Activated gamma-delta T cell treated with anti-CD3 and anti-CD28 coated beads, Interleukin-2, amount 50 U/mL, for 16 hours (primary cell): ENCODE data around the gene MRPL9.

ENCODE experiments used
- DNase-seq: peaks from one replicate; pipeline ENCODE4 v3.0.0-alpha.2; 2020; ENCODE audit warnings: low read depth

MRPL9 gene

DNA sequence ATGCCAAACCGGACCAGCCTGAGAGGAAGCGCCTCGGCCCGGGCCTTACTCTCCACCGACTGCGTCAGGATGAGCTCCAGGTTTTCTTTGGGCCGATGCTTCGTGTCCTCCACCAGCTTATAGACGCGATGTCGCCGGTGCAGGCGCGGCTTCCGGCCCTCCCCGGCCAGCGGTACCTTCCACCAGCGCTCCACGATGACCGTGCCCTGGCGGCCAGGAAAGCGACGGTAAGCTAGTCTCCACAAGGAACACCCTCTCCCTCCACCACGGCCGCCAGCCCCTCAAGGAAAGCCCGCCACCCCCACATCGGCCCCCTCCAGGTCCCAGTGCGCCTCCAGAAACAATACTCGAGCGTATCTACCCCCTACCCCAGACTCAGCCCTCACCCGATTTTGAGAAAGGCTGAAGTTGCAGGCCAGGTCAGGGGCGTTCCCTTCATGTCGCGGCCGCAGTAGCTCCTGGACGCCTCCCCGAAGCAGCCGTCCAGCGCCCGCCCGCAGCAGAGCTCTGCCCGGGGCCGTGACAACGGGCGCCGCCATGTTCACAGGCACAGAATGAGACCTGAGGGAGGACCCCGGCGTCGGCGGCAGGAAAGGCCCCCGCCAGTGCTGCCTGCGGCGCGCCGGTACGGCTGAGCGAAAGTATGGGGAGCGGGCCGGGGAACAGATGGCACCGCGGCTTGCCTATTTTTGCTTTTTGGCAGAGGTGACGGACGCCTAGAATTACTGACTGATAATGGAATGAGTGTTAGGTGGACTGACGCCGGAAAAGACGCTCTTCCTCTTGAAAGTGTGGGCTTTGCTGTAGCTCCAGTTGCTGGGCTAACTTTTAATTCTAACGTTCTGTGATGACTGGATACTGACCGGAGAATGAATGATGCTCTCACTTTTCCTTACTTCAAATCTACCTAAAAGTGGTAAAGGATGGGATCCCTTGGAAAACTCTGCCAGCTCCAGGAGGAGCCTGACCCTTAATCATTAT lies at the start of gene MRPL9:
Gene MRPL9 (minus strand): TSS at position 556 of the 981 bp plus-strand sequence. CDS start 17 bp downstream, at position 539.
- DNase-seq: peak; percentile 76

DNA sequence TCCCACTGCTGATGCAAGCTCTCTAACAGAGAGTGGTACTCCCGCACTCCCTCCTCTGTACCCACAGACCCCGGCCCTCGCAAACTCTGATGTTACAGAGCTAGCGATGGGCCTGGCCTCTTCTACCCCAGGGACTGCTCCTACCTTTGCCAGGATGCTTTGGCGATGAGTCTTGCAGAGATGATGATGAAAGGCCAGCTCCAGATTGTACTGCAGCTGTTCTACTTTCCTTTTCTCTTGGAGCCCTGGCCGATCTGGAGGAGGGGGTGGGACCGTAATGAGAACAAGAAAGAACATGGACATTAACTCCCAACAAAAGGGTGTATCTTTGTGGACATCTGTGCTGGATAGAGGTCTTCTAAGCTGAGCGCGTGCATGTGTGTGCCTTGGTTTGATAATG lies 47.9 kb upstream of the MRPL9 start:
- DNase-seq: no peak

DNA sequence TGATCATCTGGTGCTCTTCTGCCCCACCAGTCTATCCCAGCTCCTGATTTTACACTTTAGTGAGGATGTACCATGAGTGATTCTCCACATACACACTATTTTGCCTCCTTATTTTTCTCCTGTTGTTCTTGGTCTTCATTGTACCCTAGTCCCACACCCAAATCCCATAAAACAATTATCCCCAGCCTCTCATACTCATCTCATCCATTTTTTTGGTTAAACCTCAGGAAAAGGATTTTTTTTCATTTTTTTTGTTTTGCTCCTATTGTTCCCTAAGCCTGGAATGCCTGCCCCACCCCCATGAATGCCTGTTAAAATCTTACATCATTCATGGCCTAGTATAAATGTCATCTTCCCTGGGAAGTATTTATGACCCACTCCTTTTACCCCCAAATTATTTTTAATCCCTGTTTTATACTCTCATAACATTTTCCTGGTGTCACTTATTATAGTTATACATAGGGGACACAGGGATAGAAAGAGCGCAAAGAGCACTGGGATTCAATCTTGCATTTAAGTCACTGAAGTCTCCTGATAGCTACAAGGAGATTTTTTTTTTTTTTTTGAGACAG lies 46.8 kb upstream of the MRPL9 start:
- DNase-seq: no peak

- no peak for DNase-seq
These were observed 46.1 kb upstream of the MRPL9 start for GRCh38 chr1:151809290-151809984.

DNA sequence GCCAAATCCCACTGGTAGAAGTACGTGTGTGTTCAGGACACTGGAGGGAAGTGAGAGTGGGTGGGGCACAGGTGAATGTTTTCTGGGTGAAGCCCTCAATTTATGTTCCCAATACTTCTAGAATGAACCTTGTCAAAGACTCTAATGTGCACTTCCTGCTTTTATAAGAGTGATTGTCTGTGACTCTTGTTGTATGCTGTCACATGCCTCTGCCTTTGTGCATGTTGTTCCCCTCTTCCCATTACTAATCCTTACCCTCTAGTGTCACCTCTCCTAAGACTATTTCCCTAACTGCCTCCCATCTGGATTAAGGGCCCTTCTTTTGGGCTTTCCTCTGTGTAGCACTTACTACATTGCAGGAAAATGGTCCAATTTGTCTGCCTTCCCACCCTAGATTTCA lies 44.5 kb upstream of the MRPL9 start:
- no peak for DNase-seq

GRCh38 chr1:151807131-151807530 lies 43.8 kb upstream of the MRPL9 start:
- no peak for DNase-seq

- no peak for DNase-seq
These were observed 42.9 kb upstream of the MRPL9 start for GRCh38 chr1:151806170-151806569.

DNA sequence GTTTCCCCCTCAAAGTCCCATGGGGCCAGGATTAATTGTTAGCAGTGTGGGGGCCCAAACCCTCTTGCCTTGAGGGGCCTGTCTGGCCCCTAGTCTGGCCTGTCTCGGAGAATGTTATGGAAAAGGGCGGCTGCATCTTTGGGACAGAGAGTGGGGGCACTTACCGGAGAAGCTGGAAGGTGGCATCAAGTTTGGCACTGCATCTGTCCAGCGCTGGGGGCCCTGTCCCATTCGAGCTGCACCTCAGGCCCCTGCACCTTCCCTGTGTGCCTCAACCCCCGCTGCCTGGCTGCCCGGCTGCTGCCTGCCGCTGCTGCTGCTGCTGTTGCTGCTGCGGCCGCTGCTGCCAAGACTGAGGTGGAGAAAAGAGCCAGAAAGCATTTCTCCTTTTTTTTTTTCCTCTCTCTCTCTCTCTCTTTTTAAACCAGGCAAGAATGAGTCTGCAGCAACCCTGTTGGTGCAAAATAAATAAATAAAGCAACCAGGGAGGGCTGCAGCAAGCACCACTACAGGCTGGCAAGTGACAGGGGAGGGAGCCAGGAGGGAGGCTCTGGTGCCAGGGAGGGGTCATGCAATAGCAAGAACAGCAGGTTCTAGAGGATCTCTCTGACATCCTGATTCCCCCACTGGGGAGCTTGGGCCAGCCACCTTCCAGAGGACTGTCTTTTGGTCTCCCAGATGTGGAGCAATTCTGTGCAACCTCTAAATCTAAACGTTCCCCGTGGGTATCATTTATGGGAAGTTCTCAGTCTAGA lies 41.9 kb upstream of the MRPL9 start, which contains the start of gene LINGO4:
Gene LINGO4 (minus strand): TSS at position 354 of the 755 bp plus-strand sequence. CDS start 2,715 bp downstream, outside the sequence.
- DNase-seq: no peak

DNA sequence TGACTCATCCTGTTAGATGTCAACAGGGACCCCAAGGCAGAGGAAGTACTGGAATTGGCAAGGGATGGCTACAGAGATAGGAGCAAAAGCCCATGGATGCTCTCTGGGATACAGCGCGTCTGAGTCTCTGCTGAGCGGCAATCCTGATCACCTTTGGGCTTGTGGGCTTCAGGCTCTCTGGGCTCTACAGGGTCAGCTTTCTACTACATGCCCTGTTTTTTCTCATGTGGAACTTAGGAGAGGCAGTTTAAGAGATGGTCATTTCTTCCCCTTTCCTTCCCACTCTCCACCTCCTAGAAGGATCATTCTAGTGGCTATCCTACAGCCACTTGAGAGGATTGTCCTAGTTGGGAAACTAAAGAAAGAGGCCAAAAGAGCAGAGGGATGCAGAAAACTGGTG lies 40.6 kb upstream of the MRPL9 start:
- DNase-seq: no peak

GRCh38 chr1:151803164-151803563 lies 39.9 kb upstream of the MRPL9 start:
- no peak for DNase-seq

DNA sequence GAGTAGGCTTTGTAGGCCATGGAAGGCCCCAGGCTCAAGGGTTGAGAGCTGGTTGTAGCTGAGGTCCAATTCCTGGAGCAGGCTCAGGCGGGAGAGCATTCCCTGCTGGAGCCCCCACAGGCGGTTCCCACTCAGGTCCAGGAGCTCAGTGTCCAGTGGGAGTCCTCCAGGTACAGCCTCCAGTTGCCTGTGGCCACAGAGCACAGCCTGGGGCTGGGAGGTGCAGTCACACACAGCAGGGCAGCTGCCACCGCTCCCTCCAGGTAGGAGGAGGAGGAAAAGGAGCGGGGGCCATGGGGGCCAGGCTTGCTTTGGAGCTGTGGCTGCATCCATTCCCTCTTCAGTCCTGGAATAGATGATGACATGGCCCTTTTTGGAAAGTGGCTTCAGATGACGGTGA lies 39.1 kb upstream of the MRPL9 start:
- no peak for DNase-seq

- no peak for DNase-seq
These were observed 38.5 kb upstream of the MRPL9 start for GRCh38 chr1:151801846-151802245.

DNA sequence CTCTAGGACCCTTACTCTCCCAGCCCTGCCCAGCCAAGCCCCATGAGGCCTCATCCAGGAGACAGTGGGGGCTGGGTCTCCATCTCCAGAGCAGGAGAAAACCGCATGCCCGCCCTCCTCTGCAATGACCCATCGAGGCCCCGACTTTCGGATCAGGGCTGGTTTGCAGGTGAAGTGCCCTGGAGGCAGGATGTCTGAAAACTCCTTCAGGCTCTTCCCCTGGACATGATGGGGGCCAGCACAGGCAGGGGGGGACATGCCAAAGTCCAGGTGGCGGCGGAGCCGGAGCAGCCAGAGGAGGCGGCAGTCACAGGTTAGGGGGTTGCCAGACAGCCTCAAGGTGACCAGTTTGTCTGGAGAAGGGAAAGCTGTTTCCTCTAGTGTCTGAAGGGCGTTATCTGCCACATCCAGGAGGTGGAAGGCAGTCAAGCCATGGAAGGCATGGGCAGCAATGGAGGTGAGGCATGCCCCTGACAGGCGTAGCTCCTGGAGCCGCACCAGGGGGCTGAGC lies 38.1 kb upstream of the MRPL9 start:
- DNase-seq: no peak

GRCh38 chr1:151800830-151801229 lies 37.5 kb upstream of the MRPL9 start:
- DNase-seq: no peak

DNA sequence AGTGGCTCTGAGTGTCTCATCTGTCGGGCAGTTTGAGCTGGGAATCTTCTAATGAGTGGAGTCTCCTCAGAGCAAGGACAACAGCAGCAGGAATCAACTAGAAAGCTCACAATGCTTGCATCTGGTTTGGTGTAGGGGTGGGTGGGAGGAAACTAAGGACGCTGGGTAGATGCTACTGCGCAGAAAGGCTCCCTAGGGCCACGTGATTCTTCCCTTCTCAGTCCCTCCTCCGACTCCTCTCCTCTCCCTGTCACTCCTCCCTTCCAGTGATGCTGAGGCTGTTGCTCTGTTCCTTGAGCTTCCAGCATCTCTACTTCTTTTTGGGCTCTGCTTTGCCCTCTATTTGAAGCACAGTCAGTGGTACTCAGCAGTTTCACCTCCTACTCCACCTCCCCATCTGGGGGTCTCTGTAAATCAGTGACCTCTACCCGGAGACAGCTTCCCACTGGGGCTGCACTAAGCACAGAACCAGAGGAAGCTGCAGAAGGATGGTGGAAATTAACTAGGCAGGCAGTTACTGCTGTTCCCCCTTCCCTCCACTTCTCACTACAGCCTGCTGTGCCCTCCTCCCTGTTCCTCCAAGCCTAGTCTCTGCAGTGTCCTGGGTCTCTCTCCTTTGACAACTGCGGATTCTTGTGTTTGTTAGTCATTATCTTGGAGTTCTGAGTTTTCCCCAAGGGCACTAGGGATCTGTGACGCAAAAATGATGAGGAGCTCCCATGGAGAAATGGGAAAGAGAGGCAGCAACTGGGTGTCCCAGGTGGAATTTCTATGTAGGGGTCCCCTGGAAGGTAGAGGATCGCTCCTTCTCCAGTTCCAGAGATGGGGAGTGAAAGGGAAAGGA lies 36.1 kb upstream of the MRPL9 start:
- DNase-seq: no peak

- DNase-seq: no peak
These were observed 35.3 kb upstream of the MRPL9 start for GRCh38 chr1:151798571-151798970.

DNA sequence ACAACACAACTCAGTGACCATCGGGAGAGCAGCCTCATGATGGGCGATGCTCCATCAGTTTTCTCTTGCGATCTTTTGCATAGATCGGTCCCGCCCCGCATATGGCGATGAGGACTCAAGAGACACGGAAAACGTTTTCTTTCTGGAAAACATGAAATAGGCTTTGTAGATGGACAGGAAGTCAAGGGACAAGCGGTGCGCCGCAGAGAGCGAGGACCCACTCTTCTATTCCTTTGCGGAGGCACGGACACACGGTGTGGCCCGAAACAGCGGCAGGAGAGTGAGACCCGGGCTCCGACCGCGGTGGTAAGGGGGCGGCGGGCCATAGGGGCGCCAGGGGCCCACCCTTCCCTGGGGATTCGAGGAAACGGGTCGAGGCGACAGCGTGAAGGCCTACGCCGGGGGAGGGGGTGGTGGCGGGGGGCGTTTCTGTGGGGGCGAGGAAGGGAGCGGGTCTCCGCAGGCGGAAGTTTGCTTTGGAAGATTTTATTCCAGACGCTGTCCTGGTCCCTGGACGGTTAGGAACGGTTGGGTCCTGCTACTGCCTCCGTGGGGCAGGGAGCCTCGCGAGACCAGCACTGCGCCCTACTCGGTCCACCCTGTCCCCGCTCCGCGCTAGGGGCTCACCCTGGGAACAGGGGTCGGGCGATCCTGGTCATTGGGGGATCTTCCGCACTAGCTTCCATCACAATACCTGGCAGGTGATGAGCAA lies 27.8 kb upstream of the MRPL9 start:
- no peak for DNase-seq

DNA sequence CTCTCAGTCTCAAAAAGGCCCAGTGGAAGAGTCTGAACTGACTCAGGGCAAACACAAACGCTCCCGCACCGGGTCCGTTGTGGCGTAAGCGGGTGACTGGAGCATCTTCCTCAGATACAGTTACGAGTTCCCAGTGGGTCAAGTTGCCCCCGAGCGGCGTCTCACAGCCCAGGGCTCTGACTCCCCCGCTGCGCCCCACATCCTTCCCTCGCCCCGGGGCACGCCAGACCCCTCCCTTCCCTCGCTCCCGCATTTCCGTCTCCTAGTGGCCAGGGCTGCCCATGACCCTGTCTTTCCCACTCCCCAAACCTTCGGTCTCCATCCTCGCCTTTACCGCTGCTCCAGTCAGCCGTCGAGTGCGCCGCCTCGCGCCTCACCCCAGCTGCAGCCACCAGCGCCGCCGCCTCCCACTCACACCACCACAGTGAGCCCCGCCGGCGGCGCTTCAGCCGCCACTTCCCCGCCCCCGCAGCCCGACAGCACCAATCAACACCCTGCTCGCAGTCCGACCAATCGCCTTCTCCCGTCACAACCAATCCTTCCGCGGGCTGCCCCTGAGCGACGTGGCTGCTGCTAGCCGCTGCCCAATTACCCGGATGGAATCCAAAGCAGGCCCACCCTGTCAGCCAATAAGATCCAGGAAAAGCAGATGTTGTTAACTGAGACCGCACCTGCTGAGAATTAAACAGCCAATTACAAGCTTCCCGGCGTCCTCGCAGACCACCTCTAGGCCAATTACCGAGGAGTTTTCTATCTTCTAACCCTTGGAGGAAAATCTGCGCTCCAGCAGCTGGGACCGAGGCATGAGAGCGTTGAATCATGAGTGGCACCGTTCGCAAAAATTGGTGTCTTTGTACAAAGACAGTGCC lies 27.0 kb upstream of the MRPL9 start, which contains the start of gene TDRKH:
Gene TDRKH (minus strand): TSS at position 430 of the 869 bp plus-strand sequence. CDS start 7,478 bp downstream, outside the sequence.
- peak; percentile 98 for DNase-seq

DNA sequence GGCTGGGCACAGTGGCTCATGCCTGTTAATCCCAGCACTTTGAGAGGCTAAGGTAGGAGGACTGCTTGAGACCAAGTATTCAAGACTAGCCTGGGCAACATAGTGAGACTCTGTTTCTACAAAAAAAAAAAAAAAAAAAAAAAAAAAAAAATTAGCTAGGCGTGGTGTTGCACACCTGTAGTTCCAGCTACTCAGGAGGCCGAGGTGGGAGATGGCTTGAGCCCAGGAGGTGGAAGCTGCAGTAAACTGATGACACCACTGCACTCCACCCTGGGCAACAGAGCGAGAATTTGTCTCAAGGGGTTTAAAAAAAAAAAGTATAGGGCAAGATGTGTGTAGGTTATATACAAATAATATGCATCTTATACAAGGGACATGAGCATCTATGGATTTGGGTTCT lies 24.4 kb upstream of the MRPL9 start:
- DNase-seq: no peak
